Stomach smooth muscle (tissue), 2 donors: ENCODE data around the gene OBSL1.

Experiments
- H3K27ac ChIP-seq: one replicate; pipeline ENCODE4 v1.7.0; 2013; ENCODE audit warnings: mild to moderate bottlenecking, low read length, inconsistent platforms
- H3K27me3 ChIP-seq, 2 donors: one replicate each; pipeline ENCODE4 v1.7.0; 2013; ENCODE audit warnings: low read length in 2 of 2; ENCODE audit not compliant: insufficient read depth in 2 of 2, control insufficient read depth in 1 of 2
- H3K36me3 ChIP-seq, 2 donors: one replicate each; pipeline ENCODE4 v1.7.0; 2013; ENCODE audit warnings: low read length in 2 of 2; ENCODE audit not compliant: control insufficient read depth in 2 of 2, insufficient read depth in 2 of 2
- H3K4me1 ChIP-seq: one replicate; pipeline ENCODE4 v1.7.0; 2013; ENCODE audit warnings: low read length; ENCODE audit not compliant: control insufficient read depth, insufficient read depth
- H3K4me3 ChIP-seq, 2 donors: one replicate each; pipeline ENCODE4 v1.7.0; 2013; ENCODE audit warnings: low read length in 2 of 2
- H3K9ac ChIP-seq, 2 donors: one replicate each; pipeline ENCODE4 v1.7.0; 2013; ENCODE audit warnings: low read length in 2 of 2, mild to moderate bottlenecking in 1 of 2
- H3K9me3 ChIP-seq, 2 donors: one replicate each; pipeline ENCODE4 v1.7.0; 2013; ENCODE audit warnings: low read length in 2 of 2; ENCODE audit not compliant: control insufficient read depth in 2 of 2
- donor health status: healthy.
- donor health status: Pancreatic carcinoma.

Gene OBSL1

GRCh38 chr2:219508971-219509779, 62.2 kb downstream of the OBSL1 start:
- Histone ChIP-seq H3K27ac (no peak overlapping the region), H3K4me1 (peaks cover 14% of the 10 kb centered on the region), H3K4me3 (no peak overlapping the region), H3K36me3 (peaks cover 12 to 15% of the 10 kb centered on the region in 2 donors), H3K9me3 (no peaks in the 10 kb centered on the region), H3K9ac (no peak overlapping the region), H3K27me3 (peaks cover 5 to 11% of the 10 kb centered on the region in 2 donors)

GRCh38 chr2:219508444-219508734, 63.0 kb downstream of the OBSL1 start:
- H3K9ac ChIP-seq, result no peak overlapping the region
- peaks cover 5 to 8% of the 10 kb centered on the region in 2 donors for H3K27me3 ChIP-seq
- no peaks in the 10 kb centered on the region for H3K9me3 ChIP-seq
- H3K4me1 ChIP-seq, result peaks cover 12% of the 10 kb centered on the region
- H3K36me3 ChIP-seq, result peaks cover 20 to 22% of the 10 kb centered on the region in 2 donors
- no peak overlapping the region for H3K27ac ChIP-seq
- H3K4me3 ChIP-seq, result no peak overlapping the region

- peaks cover 23% of the 10 kb centered on the region in 2 donors for H3K36me3 ChIP-seq
- peaks cover 5 to 8% of the 10 kb centered on the region in 2 donors for H3K27me3 ChIP-seq
- no peak overlapping the region for H3K4me3 ChIP-seq
- no peak overlapping the region for H3K9ac ChIP-seq
- peaks cover 12% of the 10 kb centered on the region for H3K4me1 ChIP-seq
- no peaks in the 10 kb centered on the region for H3K9me3 ChIP-seq
- H3K27ac ChIP-seq, result no peak overlapping the region
These were observed 63.5 kb downstream of the OBSL1 start for GRCh38 chr2:219507581-219508443.

- Histone ChIP-seq H3K27me3 (peaks cover 2 to 5% of the 10 kb centered on the region in 2 donors), H3K36me3 (peaks cover 23 to 25% of the 10 kb centered on the region in 2 donors), H3K4me1 (peaks cover 10% of the 10 kb centered on the region), H3K27ac (no peak overlapping the region), H3K9me3 (no peaks in the 10 kb centered on the region), H3K4me3 (no peak overlapping the region), H3K9ac (no peak overlapping the region)
These were observed 64.4 kb downstream of the OBSL1 start for GRCh38 chr2:219506802-219507526.

GRCh38 chr2:219506153-219506801, 65.1 kb downstream of the OBSL1 start:
- Histone ChIP-seq H3K36me3 (peaks cover 23 to 25% of the 10 kb centered on the region in 2 donors), H3K9me3 (no peaks in the 10 kb centered on the region), H3K27ac (no peak overlapping the region), H3K27me3 (peaks cover 2 to 5% of the 10 kb centered on the region in 2 donors), H3K4me3 (no peak overlapping the region), H3K4me1 (peaks cover 10% of the 10 kb centered on the region), H3K9ac (no peak overlapping the region)

GRCh38 chr2:219505585-219505984, 65.8 kb downstream of the OBSL1 start:
- H3K36me3 ChIP-seq, result peaks cover 23 to 25% of the 10 kb centered on the region in 2 donors
- no peak overlapping the region for H3K27ac ChIP-seq
- H3K4me1 ChIP-seq, result peaks cover 10% of the 10 kb centered on the region
- peaks cover 2 to 5% of the 10 kb centered on the region in 2 donors for H3K27me3 ChIP-seq
- H3K9me3 ChIP-seq, result no peaks in the 10 kb centered on the region
- no peak overlapping the region for H3K9ac ChIP-seq
- no peak overlapping the region for H3K4me3 ChIP-seq

GRCh38 chr2:219502618-219503017, 68.7 kb downstream of the OBSL1 start:
- peaks cover 22% of the 10 kb centered on the region for H3K4me1 ChIP-seq
- H3K4me3 ChIP-seq, result no peak overlapping the region
- H3K36me3 ChIP-seq, result peaks cover 23 to 25% of the 10 kb centered on the region in 2 donors
- H3K27me3 ChIP-seq, result peaks cover 0 to under 1% of the 10 kb centered on the region in 2 donors
- H3K27ac ChIP-seq, result no peak overlapping the region
- no peak overlapping the region for H3K9ac ChIP-seq
- H3K9me3 ChIP-seq, result no peaks in the 10 kb centered on the region

GRCh38 chr2:219501849-219502248, 69.5 kb downstream of the OBSL1 start:
- peaks cover 30% of the 10 kb centered on the region for H3K4me1 ChIP-seq
- H3K27ac ChIP-seq, result no peak overlapping the region
- peaks cover 23 to 25% of the 10 kb centered on the region in 2 donors for H3K36me3 ChIP-seq
- H3K27me3 ChIP-seq, result peaks cover 0 to 2% of the 10 kb centered on the region in 2 donors
- no peaks in the 10 kb centered on the region for H3K9me3 ChIP-seq
- no peak overlapping the region for H3K9ac ChIP-seq
- H3K4me3 ChIP-seq, result no peak overlapping the region
